Measurements from ENCODE around the gene SLC9A3.
"Not testable (repeated sequence)": the region's sequence is repeated elsewhere in the genome, so short reads cannot be mapped to it uniquely, and the experiment has no call there.

Gene SLC9A3

GRCh38 chr5:513216-514100 lies 10.8 kb downstream of the SLC9A3 start:
- Histone ChIP-seq H2AFZ (ENCODE audit: low read depth) (no peak overlapping the region), H3K36me3 (ENCODE audit: insufficient read depth) (no peaks in the 10 kb centered on the region), H3K27ac (no peak overlapping the region), H3K27me3 (ENCODE audit: insufficient read depth, low read depth) (peaks cover 89% of the 10 kb centered on the region), H3K9ac (no peak overlapping the region), H3K4me2 (no peak overlapping the region), H3K4me1 (ENCODE audit: low read depth, poor library complexity, severe bottlenecking) (no peaks in the 10 kb centered on the region), H3K79me2 (ENCODE audit: insufficient read depth, low read depth) (no peaks in the 10 kb centered on the region), H3K4me3 (IDR thresholded peaks at IDR 0.05; ENCODE audit: insufficient read depth, low read depth, low read length) (no peak overlapping the region), H4K20me1 (ENCODE audit: insufficient read depth) (no peaks in the 10 kb centered on the region)
- TF ChIP-seq CTCF (conservative IDR thresholded peaks at IDR 0.05; ENCODE audit: low read depth, low read length): no peak

GRCh38 chr5:511476-511875 lies 12.8 kb downstream of the SLC9A3 start:
- H3K36me3 ChIP-seq (ENCODE audit: insufficient read depth): no peaks in the 10 kb centered on the region
- TF ChIP-seq CTCF (conservative IDR thresholded peaks at IDR 0.05; ENCODE audit: low read depth, low read length): no peak
- H3K9ac ChIP-seq: no peak overlapping the region
- H3K27me3 ChIP-seq (ENCODE audit: insufficient read depth, low read depth): peaks cover 76% of the 10 kb centered on the region
- no peak overlapping the region for H2AFZ ChIP-seq (ENCODE audit: low read depth)
- no peak overlapping the region for H3K4me3 ChIP-seq (IDR thresholded peaks at IDR 0.05; ENCODE audit: insufficient read depth, low read depth, low read length)
- H4K20me1 ChIP-seq (ENCODE audit: insufficient read depth): no peaks in the 10 kb centered on the region
- H3K4me1 ChIP-seq (ENCODE audit: low read depth, poor library complexity, severe bottlenecking): no peaks in the 10 kb centered on the region
- no peaks in the 10 kb centered on the region for H3K79me2 ChIP-seq (ENCODE audit: insufficient read depth, low read depth)
- no peak overlapping the region for H3K4me2 ChIP-seq
- H3K27ac ChIP-seq: no peak overlapping the region

GRCh38 chr5:510521-510920 lies 13.7 kb downstream of the SLC9A3 start:
- no peak overlapping the region for H3K27ac ChIP-seq
- TF ChIP-seq CTCF (conservative IDR thresholded peaks at IDR 0.05; ENCODE audit: low read depth, low read length): no peak
- H3K27me3 ChIP-seq (ENCODE audit: insufficient read depth, low read depth): peaks cover 76% of the 10 kb centered on the region
- no peak overlapping the region for H2AFZ ChIP-seq (ENCODE audit: low read depth)
- no peak overlapping the region for H3K4me2 ChIP-seq
- no peaks in the 10 kb centered on the region for H3K36me3 ChIP-seq (ENCODE audit: insufficient read depth)
- H3K79me2 ChIP-seq (ENCODE audit: insufficient read depth, low read depth): no peaks in the 10 kb centered on the region
- no peak overlapping the region for H3K9ac ChIP-seq
- no peaks in the 10 kb centered on the region for H3K4me1 ChIP-seq (ENCODE audit: low read depth, poor library complexity, severe bottlenecking)
- no peaks in the 10 kb centered on the region for H4K20me1 ChIP-seq (ENCODE audit: insufficient read depth)
- no peak overlapping the region for H3K4me3 ChIP-seq (IDR thresholded peaks at IDR 0.05; ENCODE audit: insufficient read depth, low read depth, low read length)

GRCh38 chr5:509611-510185 lies 14.6 kb downstream of the SLC9A3 start:
- H3K4me2 ChIP-seq: no peak overlapping the region
- H3K79me2 ChIP-seq (ENCODE audit: insufficient read depth, low read depth): no peaks in the 10 kb centered on the region
- H3K36me3 ChIP-seq (ENCODE audit: insufficient read depth): no peaks in the 10 kb centered on the region
- no peak overlapping the region for H2AFZ ChIP-seq (ENCODE audit: low read depth)
- no peaks in the 10 kb centered on the region for H3K4me1 ChIP-seq (ENCODE audit: low read depth, poor library complexity, severe bottlenecking)
- no peak overlapping the region for H3K27ac ChIP-seq
- no peak overlapping the region for H3K9ac ChIP-seq
- no peaks in the 10 kb centered on the region for H4K20me1 ChIP-seq (ENCODE audit: insufficient read depth)
- H3K4me3 ChIP-seq (IDR thresholded peaks at IDR 0.05; ENCODE audit: insufficient read depth, low read depth, low read length): no peak overlapping the region
- peaks cover 72% of the 10 kb centered on the region for H3K27me3 ChIP-seq (ENCODE audit: insufficient read depth, low read depth)
- TF ChIP-seq CTCF (conservative IDR thresholded peaks at IDR 0.05; ENCODE audit: low read depth, low read length): no peak

GRCh38 chr5:507986-508575 lies 16.2 kb downstream of the SLC9A3 start:
- not testable (repeated sequence) for H4K20me1 ChIP-seq (ENCODE audit: insufficient read depth); H3K4me2 ChIP-seq; H2AFZ ChIP-seq (ENCODE audit: low read depth); H3K4me3 ChIP-seq (IDR thresholded peaks at IDR 0.05; ENCODE audit: insufficient read depth, low read depth, low read length); H3K4me1 ChIP-seq (ENCODE audit: low read depth, poor library complexity, severe bottlenecking); H3K9ac ChIP-seq; H3K79me2 ChIP-seq (ENCODE audit: insufficient read depth, low read depth); H3K36me3 ChIP-seq (ENCODE audit: insufficient read depth); H3K27ac ChIP-seq
- H3K27me3 ChIP-seq (ENCODE audit: insufficient read depth, low read depth): peaks cover 72% of the 10 kb centered on the region
